Neutrophil (primary cell): Measurements from ENCODE around the gene CCL22.

Experiments used
- H3K27ac ChIP-seq: fragments of 200-600 bp; sonication (generic); 2 replicates; pipeline ENCODE4 v1.5.1; 2016; ENCODE audit warnings: mild to moderate bottlenecking, moderate library complexity
- H3K27me3 ChIP-seq: fragments of 200-600 bp; sonication (generic); 2 replicates; pipeline ENCODE4 v1.6.0; 2016; ENCODE audit warnings: mild to moderate bottlenecking
- H3K36me3 ChIP-seq: fragments of 200-600 bp; sonication (generic); 2 replicates; pipeline ENCODE4 v1.5.1; 2017
- H3K4me1 ChIP-seq, 2 experiments: fragments of 200-600 bp in 1 of 2; sonication (generic) in 1 of 2; 1 replicate in 1 of 2; 2 replicates in 1 of 2; pipeline versions ENCODE4 v1.5.1 to v1.6.1; 2013 to 2016; ENCODE audit warnings: low read depth in 1 of 2, low read length in 1 of 2, mild to moderate bottlenecking in 1 of 2, moderate library complexity in 1 of 2; ENCODE audit not compliant: control insufficient read depth in 1 of 2, insufficient read depth in 1 of 2
- H3K4me3 ChIP-seq, 2 experiments: fragments of 200-600 bp in 1 of 2; sonication (generic) in 1 of 2; 1 replicate in 1 of 2; 2 replicates in 1 of 2; pipeline ENCODE4 v1.5.1; 2013 to 2016; ENCODE audit warnings: low read depth in 1 of 2, low read length in 1 of 2, mild to moderate bottlenecking in 1 of 2, moderate library complexity in 1 of 2
- H3K9me3 ChIP-seq: fragments of 200-600 bp; sonication (generic); 2 replicates; pipeline ENCODE4 v1.5.1; 2016
- TF ChIP-seq, protein P1 (sequence below): fragments of 200-600 bp; sonication (generic); IDR thresholded peaks from 2 replicates; pipeline ENCODE4 v1.5.1; 2016; ENCODE audit warnings: antibody characterized with exemption

CCL22 gene

DNA sequence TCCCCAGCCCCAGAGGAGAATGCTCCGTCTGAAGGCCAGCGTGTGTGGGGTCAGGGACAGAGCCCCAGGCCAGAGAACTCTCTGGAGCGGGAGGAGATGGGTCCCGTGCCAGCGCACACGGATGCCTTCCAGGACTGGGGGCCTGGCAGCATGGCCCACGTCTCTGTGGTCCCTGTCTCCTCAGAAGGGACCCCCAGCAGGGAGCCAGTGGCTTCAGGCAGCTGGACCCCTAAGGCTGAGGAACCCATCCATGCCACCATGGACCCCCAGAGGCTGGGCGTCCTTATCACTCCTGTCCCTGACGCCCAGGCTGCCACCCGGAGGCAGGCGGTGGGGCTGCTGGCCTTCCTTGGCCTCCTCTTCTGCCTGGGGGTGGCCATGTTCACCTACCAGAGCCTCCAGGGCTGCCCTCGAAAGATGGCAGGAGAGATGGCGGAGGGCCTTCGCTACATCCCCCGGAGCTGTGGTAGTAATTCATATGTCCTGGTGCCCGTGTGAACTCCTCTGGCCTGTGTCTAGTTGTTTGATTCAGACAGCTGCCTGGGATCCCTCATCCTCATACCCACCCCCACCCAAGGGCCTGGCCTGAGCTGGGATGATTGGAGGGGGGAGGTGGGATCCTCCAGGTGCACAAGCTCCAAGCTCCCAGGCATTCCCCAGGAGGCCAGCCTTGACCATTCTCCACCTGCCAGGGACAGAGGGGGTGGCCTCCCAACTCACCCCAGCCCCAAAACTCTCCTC, 24.1 kb downstream of the CCL22 start:
- TF ChIP-seq, protein P1, sequence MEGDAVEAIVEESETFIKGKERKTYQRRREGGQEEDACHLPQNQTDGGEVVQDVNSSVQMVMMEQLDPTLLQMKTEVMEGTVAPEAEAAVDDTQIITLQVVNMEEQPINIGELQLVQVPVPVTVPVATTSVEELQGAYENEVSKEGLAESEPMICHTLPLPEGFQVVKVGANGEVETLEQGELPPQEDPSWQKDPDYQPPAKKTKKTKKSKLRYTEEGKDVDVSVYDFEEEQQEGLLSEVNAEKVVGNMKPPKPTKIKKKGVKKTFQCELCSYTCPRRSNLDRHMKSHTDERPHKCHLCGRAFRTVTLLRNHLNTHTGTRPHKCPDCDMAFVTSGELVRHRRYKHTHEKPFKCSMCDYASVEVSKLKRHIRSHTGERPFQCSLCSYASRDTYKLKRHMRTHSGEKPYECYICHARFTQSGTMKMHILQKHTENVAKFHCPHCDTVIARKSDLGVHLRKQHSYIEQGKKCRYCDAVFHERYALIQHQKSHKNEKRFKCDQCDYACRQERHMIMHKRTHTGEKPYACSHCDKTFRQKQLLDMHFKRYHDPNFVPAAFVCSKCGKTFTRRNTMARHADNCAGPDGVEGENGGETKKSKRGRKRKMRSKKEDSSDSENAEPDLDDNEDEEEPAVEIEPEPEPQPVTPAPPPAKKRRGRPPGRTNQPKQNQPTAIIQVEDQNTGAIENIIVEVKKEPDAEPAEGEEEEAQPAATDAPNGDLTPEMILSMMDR, result no peak
- no peak overlapping the region for H3K4me3 ChIP-seq

DNA sequence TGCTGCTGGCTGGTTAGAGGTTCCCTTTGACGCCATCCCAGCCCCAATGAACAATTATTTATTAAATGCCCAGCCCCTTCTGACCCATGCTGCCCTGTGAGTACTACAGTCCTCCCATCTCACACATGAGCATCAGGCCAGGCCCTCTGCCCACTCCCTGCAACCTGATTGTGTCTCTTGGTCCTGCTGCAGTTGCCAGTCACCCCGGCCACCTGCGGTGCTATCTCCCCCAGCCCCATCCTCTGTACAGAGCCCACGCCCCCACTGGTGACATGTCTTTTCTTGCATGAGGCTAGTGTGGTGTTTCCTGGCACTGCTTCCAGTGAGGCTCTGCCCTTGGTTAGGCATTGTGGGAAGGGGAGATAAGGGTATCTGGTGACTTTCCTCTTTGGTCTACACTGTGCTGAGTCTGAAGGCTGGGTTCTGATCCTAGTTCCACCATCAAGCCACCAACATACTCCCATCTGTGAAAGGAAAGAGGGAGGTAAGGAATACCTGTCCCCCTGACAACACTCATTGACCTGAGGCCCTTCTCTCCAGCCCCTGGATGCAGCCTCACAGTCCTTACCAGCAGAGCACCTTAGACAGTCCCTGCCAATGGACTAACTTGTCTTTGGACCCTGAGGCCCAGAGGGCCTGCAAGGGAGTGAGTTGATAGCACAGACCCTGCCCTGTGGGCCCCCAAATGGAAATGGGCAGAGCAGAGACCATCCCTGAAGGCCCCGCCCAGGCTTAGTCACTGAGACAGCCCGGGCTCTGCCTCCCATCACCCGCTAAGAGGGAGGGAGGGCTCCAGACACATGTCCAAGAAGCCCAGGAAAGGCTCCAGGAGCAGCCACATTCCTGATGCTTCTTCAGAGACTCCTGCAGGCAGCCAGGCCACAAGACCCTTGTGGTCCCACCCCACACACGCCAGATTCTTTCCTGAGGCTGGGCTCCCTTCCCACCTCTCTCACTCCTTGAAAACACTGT, 25.0 kb downstream of the CCL22 start:
- TF ChIP-seq, protein P1, result no peak
- H3K27me3 ChIP-seq, result peaks cover 16% of the 10 kb centered on the region
- no peak overlapping the region for H3K4me3 ChIP-seq
- H3K36me3 ChIP-seq, result no peaks in the 10 kb centered on the region
- no peaks in the 10 kb centered on the region for H3K9me3 ChIP-seq
- no peak overlapping the region for H3K27ac ChIP-seq
- H3K4me1 ChIP-seq, result peaks cover 0 to 3% of the 10 kb centered on the region in 2 experiments

More for the DNA sequence above, 24.1 kb downstream of the CCL22 start:
- no peak overlapping the region for H3K27ac ChIP-seq
- no peaks in the 10 kb centered on the region for H3K9me3 ChIP-seq
- H3K27me3 ChIP-seq, result peaks cover 10% of the 10 kb centered on the region
- H3K36me3 ChIP-seq, result no peaks in the 10 kb centered on the region
- peaks cover 0 to 3% of the 10 kb centered on the region in 2 experiments for H3K4me1 ChIP-seq

DNA sequence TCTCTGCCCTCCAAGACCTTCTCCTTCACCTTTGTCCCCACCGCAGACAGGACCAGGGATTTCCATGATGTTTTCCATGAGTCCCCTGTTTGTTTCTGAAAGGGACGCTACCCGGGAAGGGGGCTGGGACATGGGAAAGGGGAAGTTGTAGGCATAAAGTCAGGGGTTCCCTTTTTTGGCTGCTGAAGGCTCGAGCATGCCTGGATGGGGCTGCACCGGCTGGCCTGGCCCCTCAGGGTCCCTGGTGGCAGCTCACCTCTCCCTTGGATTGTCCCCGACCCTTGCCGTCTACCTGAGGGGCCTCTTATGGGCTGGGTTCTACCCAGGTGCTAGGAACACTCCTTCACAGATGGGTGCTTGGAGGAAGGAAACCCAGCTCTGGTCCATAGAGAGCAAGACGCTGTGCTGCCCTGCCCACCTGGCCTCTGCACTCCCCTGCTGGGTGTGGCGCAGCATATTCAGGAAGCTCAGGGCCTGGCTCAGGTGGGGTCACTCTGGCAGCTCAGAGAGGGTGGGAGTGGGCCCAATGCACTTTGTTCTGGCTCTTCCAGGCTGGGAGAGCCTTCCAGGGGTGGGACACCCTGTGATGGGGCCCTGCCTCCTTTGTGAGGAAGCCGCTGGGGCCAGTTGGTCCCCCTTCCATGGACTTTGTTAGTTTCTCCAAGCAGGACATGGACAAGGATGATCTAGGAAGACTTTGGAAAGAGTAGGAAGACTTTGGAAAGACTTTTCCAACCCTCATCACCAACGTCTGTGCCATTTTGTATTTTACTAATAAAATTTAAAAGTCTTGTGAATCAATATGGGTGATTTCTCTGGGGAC, 25.9 kb downstream of the CCL22 start:
- Histone ChIP-seq H3K27ac (no peak overlapping the region), H3K4me1 (peaks cover 0 to 3% of the 10 kb centered on the region in 2 experiments), H3K27me3 (peaks cover 21% of the 10 kb centered on the region), H3K4me3 (no peak overlapping the region), H3K9me3 (no peaks in the 10 kb centered on the region), H3K36me3 (no peaks in the 10 kb centered on the region)
- TF ChIP-seq, protein P1, result no peak

DNA sequence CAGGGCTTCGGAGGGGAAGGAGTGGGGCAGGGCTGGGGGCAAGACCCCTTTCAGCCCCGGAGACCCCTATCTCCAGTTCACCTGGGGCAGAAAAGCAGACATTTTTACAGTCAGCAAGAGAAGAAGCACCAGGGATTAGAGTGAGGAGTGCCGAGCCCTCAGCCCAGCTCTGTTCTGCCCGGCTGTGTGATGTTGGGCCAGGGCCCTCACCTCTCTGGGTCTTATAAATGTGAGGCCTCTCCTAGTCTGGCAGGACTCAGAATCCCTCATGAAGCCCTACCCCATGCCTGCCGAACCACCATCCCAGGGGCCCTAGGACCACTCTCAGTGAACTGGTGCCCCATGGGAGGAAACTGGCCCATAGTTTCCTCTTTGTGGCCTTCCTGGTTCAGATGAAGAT, 26.5 kb downstream of the CCL22 start:
- Histone ChIP-seq H3K4me3 (no peak overlapping the region), H3K27me3 (peaks cover 21% of the 10 kb centered on the region), H3K27ac (no peak overlapping the region), H3K4me1 (peaks cover 0 to 3% of the 10 kb centered on the region in 2 experiments), H3K9me3 (no peaks in the 10 kb centered on the region), H3K36me3 (no peaks in the 10 kb centered on the region)
- TF ChIP-seq, protein P1, result no peak

DNA sequence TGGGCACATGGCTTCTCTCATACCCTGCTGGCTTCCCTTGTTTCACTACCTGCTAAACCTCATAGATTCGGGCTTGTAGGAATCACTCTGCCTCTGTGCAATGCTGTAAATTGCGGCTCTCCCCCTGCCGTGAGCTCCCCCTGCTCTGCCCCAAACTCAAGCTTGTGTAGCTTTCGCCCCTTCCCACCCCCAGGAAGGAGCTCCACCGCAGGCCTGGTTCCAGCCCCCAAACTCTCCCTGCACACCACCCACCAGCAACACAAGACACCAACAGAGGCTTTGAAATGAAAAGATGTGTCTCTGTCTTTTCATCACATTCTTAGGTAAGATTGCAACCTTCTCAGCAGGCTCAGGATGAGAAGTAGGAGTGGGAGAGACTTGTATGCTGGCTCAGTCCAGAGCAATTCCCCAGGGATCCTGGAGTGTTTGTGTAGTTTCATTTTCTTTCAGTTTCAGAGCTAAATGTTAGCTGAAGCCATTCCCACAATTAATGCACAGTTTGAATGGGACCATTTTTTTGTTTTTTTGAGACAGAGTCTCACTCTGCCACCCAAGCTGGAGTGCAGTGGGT, 27.9 kb downstream of the CCL22 start:
- TF ChIP-seq, protein P1, result no peak
- Histone ChIP-seq H3K4me1 (peaks cover 0 to 3% of the 10 kb centered on the region in 2 experiments), H3K27ac (no peak overlapping the region), H3K27me3 (peaks cover 30% of the 10 kb centered on the region), H3K9me3 (no peaks in the 10 kb centered on the region), H3K4me3 (no peak overlapping the region), H3K36me3 (no peaks in the 10 kb centered on the region)
